ENCODE measurements around the gene ACY1. TPM values are rescaled to one million over a fixed set of nuclear protein-coding genes. Genes with fewer than 3 reads are reported as not detected.

Gene ACY1
- total RNA-seq: 10 to 100 TPM; 61.8 to 64.5 TPM

GRCh38 chr3:51982838-51983577 is at the start of gene ACY1:
TSS of gene ACY1 (plus strand) at chr3:51983535. CDS start at chr3:51984065, 530 bp downstream.
- intact Hi-C loops (cut with micrococcal nuclease): loop anchor here (5.0 kb wide), 1 partner anchor 41 kb away; the partner anchor contains the start of genes PARP3 and RRP9
- H3K36me3 Mint-ChIP-seq (ENCODE audit: low read depth): peaks cover 10% of the 10 kb centered on the region
- H3K27ac Mint-ChIP-seq: peak within 1 kb of the TSS; percentile 95
- ATAC-seq (peak; percentile 91), DNase-seq (peak; percentile 92)
- CTCF ChIA-PET: interaction anchor here (0.7 to 3.6 kb wide), 17 partner anchors 9 to 482 kb away, joined by 3 to 40 read pairs (median 6); partner anchors contain the start of genes ABHD14A, ABHD14B, PARP3 and PCBP4
- POLR2A ChIA-PET: interaction anchor here (0.8 to 14.5 kb wide), 12 partner anchors 9 to 302 kb away, joined by 3 to 267 read pairs (median 4); partner anchors contain the start of genes ABHD14A, ABHD14B, DUSP7 and PARP3
- H3K9me3 Mint-ChIP-seq: no peaks in the 10 kb centered on the region
- peak; percentile 60 for TF ChIP-seq CTCF (IDR thresholded peaks at IDR 0.05)
- peak within 1 kb of the TSS; percentile 92 for H3K4me3 Mint-ChIP-seq
- peaks cover 21% of the 10 kb centered on the region for H3K4me1 Mint-ChIP-seq (ENCODE audit: low read depth)
- H3K27me3 Mint-ChIP-seq: no peaks in the 10 kb centered on the region

DNA sequence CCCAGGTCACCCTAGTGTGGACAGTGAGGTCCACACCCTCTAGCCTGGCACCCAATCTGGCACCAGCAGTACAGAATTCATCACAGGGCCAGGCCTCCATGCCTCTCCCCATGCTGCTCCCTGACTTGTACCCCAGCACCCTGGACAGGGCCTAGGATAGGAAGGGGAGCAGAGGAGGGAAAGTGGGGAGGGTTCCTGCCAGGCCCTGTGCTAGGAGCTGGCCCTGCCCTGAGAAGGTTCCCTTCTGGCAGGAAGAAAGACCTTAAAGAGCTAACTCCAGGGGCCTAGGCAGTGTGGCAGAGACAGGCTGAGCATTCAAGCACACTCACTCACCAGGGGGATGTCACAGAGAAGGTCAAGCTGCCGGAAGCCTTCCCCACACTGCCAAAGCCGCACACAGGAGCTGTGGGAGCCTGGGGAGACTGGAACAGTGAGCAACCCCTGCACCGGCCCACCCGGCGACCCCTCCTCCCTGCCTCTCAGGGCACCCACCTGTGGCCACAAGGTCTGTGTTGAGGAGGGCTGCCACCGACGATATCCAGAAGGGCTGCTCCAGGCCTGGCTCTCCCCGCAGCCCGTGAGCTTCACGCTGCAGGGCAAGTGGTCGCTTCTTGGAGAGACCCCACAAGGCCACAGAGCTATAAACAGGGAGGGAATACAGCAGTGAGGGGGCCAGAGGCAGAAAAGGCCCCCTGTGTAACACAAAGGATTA is 49.0 kb upstream of the ACY1 start:
- Mint-ChIP-seq H3K4me3 (no peak overlapping the region), H3K4me1 (ENCODE audit: low read depth) (peaks cover 7% of the 10 kb centered on the region), H3K27ac (no peak overlapping the region), H3K27me3 (no peaks in the 10 kb centered on the region), H3K36me3 (ENCODE audit: low read depth) (peaks cover 43% of the 10 kb centered on the region), H3K9me3 (no peaks in the 10 kb centered on the region)
- DNase-seq (no peak), ATAC-seq (no peak)
- ChIA-PET CTCF (no interaction called here), POLR2A (interaction anchor here (1.2 to 1.8 kb wide), 2 partner anchors 9 to 28 kb away, joined by 4 to 7 read pairs; no protein-coding TSS in a partner anchor)
- intact Hi-C loops (cut with micrococcal nuclease): no loop called here
- TF ChIP-seq CTCF (IDR thresholded peaks at IDR 0.05): no peak

DNA sequence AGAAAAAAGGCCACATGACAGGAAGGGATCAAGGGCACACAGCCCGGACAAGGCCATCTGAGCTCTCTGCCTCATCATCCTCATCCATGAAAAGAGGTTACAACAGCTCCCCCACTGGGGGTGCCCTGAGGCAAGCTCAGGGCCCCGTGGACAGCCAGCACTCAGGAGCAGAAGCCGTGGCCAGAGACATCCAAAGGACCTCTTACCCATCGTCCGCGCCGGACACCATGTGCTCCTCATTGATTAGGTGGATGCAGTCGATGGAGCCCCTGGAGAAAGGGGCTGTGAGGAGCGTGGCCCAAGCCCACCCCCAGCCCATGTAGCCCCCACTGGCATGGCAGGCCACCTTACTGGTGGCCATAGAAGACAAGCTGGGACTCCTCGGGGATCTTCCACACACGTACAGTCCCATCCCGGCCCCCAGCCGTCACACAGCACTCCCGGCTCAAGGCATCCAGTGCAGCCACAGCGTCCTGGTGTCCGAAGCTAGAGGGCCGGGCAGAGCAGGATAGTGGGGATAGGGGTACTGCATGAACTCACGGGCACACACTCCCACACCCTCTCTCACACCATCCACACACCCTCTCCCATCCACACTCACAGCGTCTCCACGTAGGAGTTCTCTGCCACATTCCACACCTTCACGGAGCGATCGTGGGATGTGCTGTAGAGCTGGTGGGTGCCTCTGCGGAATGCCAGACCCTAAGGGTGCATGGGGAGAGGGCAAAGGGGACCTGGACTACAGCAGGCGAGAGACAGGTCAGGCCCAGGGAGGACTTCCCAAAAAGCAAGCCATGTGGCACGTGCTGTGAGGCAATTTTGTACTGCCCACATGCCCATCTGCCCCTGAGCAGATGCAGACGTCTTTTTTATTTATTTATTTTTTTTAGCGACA is 48.1 kb upstream of the ACY1 start:
- no peak overlapping the region for H3K4me3 Mint-ChIP-seq
- ChIA-PET CTCF (no interaction called here), POLR2A (interaction anchor here (1.2 to 1.8 kb wide), 2 partner anchors 8 to 27 kb away, joined by 4 to 7 read pairs; no protein-coding TSS in a partner anchor)
- peaks cover 13% of the 10 kb centered on the region for H3K4me1 Mint-ChIP-seq (ENCODE audit: low read depth)
- intact Hi-C loops (cut with micrococcal nuclease): no loop called here
- peaks cover 44% of the 10 kb centered on the region for H3K36me3 Mint-ChIP-seq (ENCODE audit: low read depth)
- TF ChIP-seq CTCF (IDR thresholded peaks at IDR 0.05): no peak
- no peaks in the 10 kb centered on the region for H3K9me3 Mint-ChIP-seq
- H3K27ac Mint-ChIP-seq: no peak overlapping the region
- DNase-seq: no peak
- no peak for ATAC-seq
- H3K27me3 Mint-ChIP-seq: no peaks in the 10 kb centered on the region

DNA sequence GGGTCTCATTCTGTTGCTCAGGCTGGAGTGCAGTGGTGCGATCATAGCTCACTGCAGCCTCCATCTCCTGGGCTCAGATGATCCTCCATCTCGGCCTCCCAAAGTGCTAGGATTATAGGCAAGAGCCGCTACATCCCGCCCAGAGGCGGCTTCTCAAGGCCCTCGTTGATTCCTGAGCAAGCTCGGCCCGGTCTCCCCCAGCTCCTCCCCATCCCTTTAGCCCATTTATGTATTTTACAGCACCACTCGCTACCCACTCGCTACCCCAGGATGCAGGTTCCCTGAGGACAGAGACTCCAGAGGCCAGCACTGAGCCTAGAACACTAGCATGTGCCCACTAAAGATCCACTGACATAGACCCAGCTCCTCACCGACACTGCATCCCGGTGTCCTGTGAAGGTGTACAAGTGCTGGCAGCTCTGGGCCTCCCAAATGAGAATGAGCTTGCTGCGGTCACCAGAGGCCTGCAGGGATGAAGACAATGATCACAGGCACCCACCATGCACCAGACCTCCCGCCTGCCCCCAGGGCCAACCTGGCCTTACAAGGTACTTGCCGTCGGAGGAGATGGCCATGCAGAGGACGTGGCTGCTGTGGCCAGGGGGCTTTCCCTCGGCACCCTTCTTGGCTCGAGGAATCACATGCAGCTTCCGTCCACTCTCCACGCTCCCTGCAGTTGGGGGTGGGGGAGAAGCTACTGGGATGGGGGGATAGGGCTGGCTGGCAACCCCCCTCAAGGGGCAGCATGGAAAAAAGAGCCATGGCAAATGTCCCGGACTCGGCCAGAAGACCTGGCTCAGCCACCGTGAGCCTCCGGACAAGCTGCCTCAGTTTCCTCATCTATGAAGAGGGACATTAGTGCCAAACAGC is 47.2 kb upstream of the ACY1 start:
- H3K4me3 Mint-ChIP-seq: no peak overlapping the region
- TF ChIP-seq CTCF (IDR thresholded peaks at IDR 0.05): no peak

More for the DNA sequence above, 47.2 kb upstream of the ACY1 start:
- DNase-seq: no peak
- CTCF ChIA-PET: no interaction called here
- H3K36me3 Mint-ChIP-seq (ENCODE audit: low read depth): peaks cover 51% of the 10 kb centered on the region
- ATAC-seq: no peak
- no peak overlapping the region for H3K27ac Mint-ChIP-seq
- POLR2A ChIA-PET: interaction anchor here (1.3 kb wide), 1 partner anchor 33 kb away, joined by 3 read pairs; no protein-coding TSS in a partner anchor
- no peaks in the 10 kb centered on the region for H3K27me3 Mint-ChIP-seq
- H3K9me3 Mint-ChIP-seq: no peaks in the 10 kb centered on the region
- intact Hi-C loops (cut with micrococcal nuclease): no loop called here
- H3K4me1 Mint-ChIP-seq (ENCODE audit: low read depth): peaks cover 20% of the 10 kb centered on the region

All from activated CD8-positive, alpha-beta T cell treated with anti-CD3 and anti-CD28 coated beads for 36 hours (primary cell).